GM18502 (cell line): ENCODE results near the gene PCDHGA10.
"Not testable (repeated sequence)": the region's sequence is repeated elsewhere in the genome, so short reads cannot be mapped to it uniquely, and the experiment has no call there.

Source experiments
- ATAC-seq: cut with Tn5 transposase; IDR thresholded peaks from one replicate; pipeline ENCODE4 v1.9.1; 2021; ENCODE audit warnings: mild to moderate bottlenecking; ENCODE audit not compliant: unreplicated experiment, poor library complexity

PCDHGA10 gene

DNA sequence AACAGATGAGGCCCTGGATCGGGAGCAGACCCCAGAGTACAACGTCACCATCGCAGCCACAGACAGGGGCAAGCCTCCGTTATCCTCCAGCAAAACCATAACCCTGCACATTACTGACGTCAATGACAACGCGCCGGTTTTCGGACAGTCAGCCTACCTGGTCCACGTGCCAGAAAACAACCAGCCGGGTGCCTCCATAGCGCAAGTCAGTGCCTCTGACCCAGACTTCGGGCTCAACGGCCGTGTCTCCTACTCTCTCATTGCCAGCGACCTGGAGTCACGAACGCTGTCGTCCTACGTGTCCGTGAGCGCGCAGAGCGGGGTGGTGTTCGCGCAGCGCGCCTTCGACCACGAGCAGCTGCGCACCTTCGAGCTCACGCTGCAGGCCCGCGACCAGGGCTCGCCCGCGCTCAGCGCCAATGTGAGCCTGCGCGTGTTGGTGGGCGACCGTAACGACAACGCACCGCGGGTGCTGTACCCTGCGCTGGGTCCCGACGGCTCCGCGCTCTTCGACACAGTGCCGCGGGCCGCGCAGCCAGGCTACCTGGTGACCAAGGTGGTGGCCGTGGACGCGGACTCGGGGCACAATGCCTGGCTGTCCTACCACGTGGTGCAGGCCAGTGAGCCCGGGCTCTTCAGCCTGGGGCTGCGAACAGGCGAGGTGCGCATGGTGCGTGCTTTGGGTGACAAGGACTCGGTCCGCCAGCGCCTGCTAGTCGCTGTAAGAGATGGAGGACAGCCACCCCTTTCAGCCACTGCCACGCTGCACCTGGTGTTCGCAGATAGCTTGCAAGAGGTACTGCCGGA is 6.5 kb downstream of the PCDHGA10 start:
- no peak for ATAC-seq

GRCh38 chr5:141420855-141421488 is 8.2 kb downstream of the PCDHGA10 start, which contains the start of gene PCDHGA11:
TSS of gene PCDHGA11 (plus strand) at chr5:141421051. CDS start at chr5:141421228, 177 bp downstream.
- peak; percentile 41 for ATAC-seq

DNA sequence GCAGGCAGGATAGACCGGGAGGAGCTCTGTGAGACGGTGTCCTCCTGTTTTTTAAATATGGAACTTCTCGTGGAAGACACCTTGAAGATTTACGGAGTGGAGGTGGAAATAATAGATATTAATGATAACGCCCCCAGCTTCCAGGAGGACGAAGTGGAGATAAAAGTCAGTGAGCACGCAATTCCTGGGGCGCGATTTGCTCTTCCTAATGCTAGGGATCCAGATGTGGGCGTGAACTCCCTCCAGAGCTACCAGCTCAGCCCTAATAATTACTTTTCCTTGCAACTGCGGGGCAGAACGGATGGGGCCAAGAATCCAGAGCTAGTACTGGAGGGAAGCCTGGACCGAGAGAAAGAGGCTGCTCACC is 8.7 kb downstream of the PCDHGA10 start:
- no peak for ATAC-seq

DNA sequence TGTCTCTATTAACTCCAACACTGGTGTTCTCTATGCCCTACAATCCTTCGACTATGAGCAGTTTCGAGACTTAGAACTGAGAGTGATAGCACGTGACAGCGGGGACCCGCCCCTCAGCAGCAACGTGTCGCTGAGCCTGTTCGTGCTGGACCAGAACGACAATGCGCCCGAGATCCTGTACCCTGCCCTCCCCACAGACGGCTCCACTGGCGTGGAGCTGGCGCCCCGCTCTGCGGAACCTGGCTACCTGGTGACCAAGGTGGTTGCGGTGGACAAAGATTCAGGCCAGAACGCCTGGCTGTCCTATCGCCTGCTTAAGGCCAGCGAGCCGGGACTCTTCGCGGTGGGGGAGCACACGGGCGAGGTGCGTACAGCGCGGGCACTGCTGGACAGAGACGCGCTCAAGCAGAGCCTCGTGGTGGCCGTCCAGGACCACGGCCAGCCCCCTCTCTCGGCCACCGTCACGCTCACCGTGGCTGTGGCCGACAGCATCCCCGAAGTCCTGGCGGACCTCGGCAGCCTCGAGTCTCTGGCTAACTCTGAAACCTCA is 10.0 kb downstream of the PCDHGA10 start:
- ATAC-seq: no peak

- ATAC-seq: no peak
Observed at GRCh38 chr5:141427783-141428426, 15.1 kb downstream of the PCDHGA10 start.

GRCh38 chr5:141430332-141431113 is 17.7 kb downstream of the PCDHGA10 start, which contains the start of gene PCDHGA12:
TSS of gene PCDHGA12 (plus strand) at chr5:141430507. CDS start at chr5:141430760, 253 bp downstream.
- peak; percentile 91 for ATAC-seq

DNA sequence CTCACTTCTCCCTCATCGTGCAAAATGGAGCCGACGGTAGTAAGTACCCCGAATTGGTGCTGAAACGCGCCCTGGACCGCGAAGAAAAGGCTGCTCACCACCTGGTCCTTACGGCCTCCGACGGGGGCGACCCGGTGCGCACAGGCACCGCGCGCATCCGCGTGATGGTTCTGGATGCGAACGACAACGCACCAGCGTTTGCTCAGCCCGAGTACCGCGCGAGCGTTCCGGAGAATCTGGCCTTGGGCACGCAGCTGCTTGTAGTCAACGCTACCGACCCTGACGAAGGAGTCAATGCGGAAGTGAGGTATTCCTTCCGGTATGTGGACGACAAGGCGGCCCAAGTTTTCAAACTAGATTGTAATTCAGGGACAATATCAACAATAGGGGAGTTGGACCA is 18.5 kb downstream of the PCDHGA10 start:
- ATAC-seq: peak; percentile 75

DNA sequence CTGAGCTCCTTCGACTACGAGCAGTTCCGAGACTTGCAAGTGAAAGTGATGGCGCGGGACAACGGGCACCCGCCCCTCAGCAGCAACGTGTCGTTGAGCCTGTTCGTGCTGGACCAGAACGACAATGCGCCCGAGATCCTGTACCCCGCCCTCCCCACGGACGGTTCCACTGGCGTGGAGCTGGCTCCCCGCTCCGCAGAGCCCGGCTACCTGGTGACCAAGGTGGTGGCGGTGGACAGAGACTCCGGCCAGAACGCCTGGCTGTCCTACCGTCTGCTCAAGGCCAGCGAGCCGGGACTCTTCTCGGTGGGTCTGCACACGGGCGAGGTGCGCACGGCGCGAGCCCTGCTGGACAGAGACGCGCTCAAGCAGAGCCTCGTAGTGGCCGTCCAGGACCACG is 19.5 kb downstream of the PCDHGA10 start:
- ATAC-seq: not testable (repeated sequence)

- ATAC-seq: not testable (repeated sequence)
Observed at GRCh38 chr5:141432726-141433125, 19.9 kb downstream of the PCDHGA10 start.

DNA sequence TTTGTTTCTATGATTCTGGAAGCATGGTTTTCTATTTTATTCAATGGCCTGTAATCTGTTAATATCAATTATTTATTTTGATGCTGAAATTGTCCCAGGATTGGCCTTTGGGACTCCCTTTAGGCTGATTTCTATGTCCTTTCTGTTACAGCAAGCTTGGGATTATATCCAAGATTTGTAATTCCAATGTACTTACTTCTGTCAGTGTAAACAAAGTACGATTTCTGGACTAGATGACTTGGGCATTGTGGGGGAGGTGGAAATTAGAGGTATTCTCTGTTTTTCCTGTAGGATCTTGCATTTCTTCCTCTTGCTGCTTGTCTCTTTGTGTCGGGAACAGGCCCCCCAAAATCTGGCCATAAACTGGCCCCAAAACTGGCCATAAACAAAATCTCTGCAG is 21.2 kb downstream of the PCDHGA10 start:
- ATAC-seq: no peak

- no peak for ATAC-seq
Observed at GRCh38 chr5:141437221-141437620, 24.4 kb downstream of the PCDHGA10 start.

GRCh38 chr5:141439411-141440141 is 26.8 kb downstream of the PCDHGA10 start:
- ATAC-seq: no peak

- no peak for ATAC-seq
Observed at GRCh38 chr5:141440341-141440740, 27.6 kb downstream of the PCDHGA10 start.

GRCh38 chr5:141441571-141442170 is 28.9 kb downstream of the PCDHGA10 start:
- ATAC-seq: no peak

DNA sequence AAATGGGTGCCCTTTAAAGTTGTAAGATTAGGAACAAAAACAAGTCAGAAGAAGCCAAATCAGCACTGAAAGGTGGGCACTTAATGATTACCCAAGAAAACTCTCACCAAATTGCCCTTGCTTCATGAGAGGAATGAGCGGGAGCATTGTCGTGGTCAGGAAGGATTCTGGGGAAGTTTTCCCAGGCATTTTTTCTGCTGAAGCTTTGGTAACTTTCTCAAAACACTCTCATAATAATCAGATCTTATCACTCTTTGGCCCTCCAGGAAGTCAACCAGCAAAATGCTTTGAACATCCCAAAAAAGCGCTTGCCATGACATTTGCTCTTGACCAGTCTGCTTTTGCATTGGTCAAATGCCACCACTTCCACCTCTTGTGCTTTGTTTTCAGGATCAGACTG is 52.6 kb downstream of the PCDHGA10 start:
- no peak for ATAC-seq
